HepG2 (cell line): ENCODE data around the gene POFUT2. TPM values are rescaled to one million over a fixed set of nuclear protein-coding genes. Genes with fewer than 3 reads are reported as not detected.

Experiments
- ATAC-seq: fragments of 200-7000 bp; cut with Tn5 transposase; 3 replicates; pipeline ENCODE4 v1.9.1; 2020; ENCODE audit warnings: mild to moderate bottlenecking, moderate library complexity
- BruUV-seq: library from RNA; stranded (reverse); fragments of 400-500 nt; replicated peaks from 2 replicates; lab custom pipeline; 2021; lab: Mats Ljungman, UMichigan
- CTCF ChIA-PET: fragments of 300-600 bp; formaldehyde crosslinking; extraction: SDS; loops from one replicate; lab custom pipeline; 2021; ENCODE audit warnings: low total read pairs, inconsistent platforms, low intra/inter-chr PET ratio; lab: Yijun Ruan, JAX
- POLR2A ChIA-PET: fragments of 350-600 bp; sonication (Branson Sonifier 250); formaldehyde crosslinking; loops from one replicate; lab custom pipeline; 2020; ENCODE audit warnings: antibody characterized with exemption, inconsistent platforms; lab: Yijun Ruan, JAX
- DNase-seq: peaks from one replicate; pipeline ENCODE4 v3.0.0-alpha.2; 2015; ENCODE audit warnings: low spot score
- FAIRE-seq: peaks from 3 replicates; lab custom pipeline; 2011; peaks lifted over from hg19 to GRCh38; lab: Jason Lieb, UNC
- H2AFZ ChIP-seq: one replicate; pipeline ENCODE4 v1.6.1; 2011; ENCODE audit warnings: low read length, inconsistent platforms
- H3K27ac ChIP-seq: fragments of 300-600 bp; 3 replicates; pipeline ENCODE4 v1.8.0; 2011; ENCODE audit warnings: mixed run types, mild to moderate bottlenecking, mixed read lengths, low read length, inconsistent platforms; ENCODE audit not compliant: insufficient read depth; ENCODE audit errors: extremely low read length
- H3K27me3 ChIP-seq, 2 experiments: fragments of 200-600 bp in 1 of 2; 2 replicates in 1 of 2; 3 replicates in 1 of 2; pipeline versions ENCODE4 v1.6.0 to v1.8.0; 2011; ENCODE audit warnings: low read length in 2 of 2, mild to moderate bottlenecking in 2 of 2, moderate library complexity in 2 of 2, inconsistent platforms in 1 of 2; ENCODE audit not compliant: insufficient read depth in 2 of 2, control insufficient read depth in 1 of 2
- H3K36me3 ChIP-seq, 2 experiments: fragments of 200-600 bp in 1 of 2; replicated peaks in 1 of 2; 2 replicates in 1 of 2; 3 replicates in 1 of 2; pipeline versions ENCODE4 v1.5.1 to v1.8.0; 2011; ENCODE audit warnings: low read length in 2 of 2, inconsistent platforms in 1 of 2; ENCODE audit not compliant: insufficient read depth in 2 of 2, control insufficient read depth in 1 of 2
- H3K4me1 ChIP-seq: 2 replicates; pipeline ENCODE4 v1.5.1; 2012; ENCODE audit warnings: low read length, inconsistent platforms; ENCODE audit not compliant: insufficient read depth
- H3K4me2 ChIP-seq: 2 replicates; pipeline ENCODE4 v1.6.0; 2011; ENCODE audit warnings: low read depth, low read length, inconsistent platforms
- H3K4me3 ChIP-seq, 3 experiments: fragments of 200-600 bp in 1 of 3; sonication (generic), shearing (Covaris generic) in 1 of 3; replicated peaks in 1 of 3; 2 replicates each; pipeline ENCODE4 v1.5.1; 2011 to 2016; ENCODE audit warnings: low read length in 3 of 3, inconsistent platforms in 2 of 3, low read depth in 2 of 3, mild to moderate bottlenecking in 2 of 3, control low read depth in 1 of 3, mixed read lengths in 1 of 3; ENCODE audit not compliant: insufficient read depth in 1 of 3
- H3K79me2 ChIP-seq: one replicate; pipeline ENCODE4 v1.6.1; 2011; ENCODE audit warnings: low read length, inconsistent platforms; ENCODE audit not compliant: insufficient read depth
- H3K9ac ChIP-seq: 2 replicates; pipeline ENCODE4 v1.6.0; 2011; ENCODE audit warnings: mild to moderate bottlenecking, low read depth, low read length, inconsistent platforms; ENCODE audit not compliant: insufficient read depth
- H3K9me3 ChIP-seq: 2 replicates; pipeline ENCODE4 v1.5.1; 2012; ENCODE audit warnings: mild to moderate bottlenecking, low read length
- H4K20me1 ChIP-seq: 2 replicates; pipeline ENCODE4 v1.6.0; 2011; ENCODE audit warnings: inconsistent platforms, mild to moderate bottlenecking, low read length, moderate library complexity; ENCODE audit not compliant: insufficient read depth
- ATF7 ChIP-seq, 2 experiments: fragments of 450-650 bp in 1 of 2; sonication (generic) in 1 of 2; formaldehyde crosslinking in 1 of 2; IDR thresholded peaks; 2 replicates each; pipeline versions ENCODE4 v1.4.0 to v1.6.1; 2016 to 2020; ENCODE audit warnings: antibody characterized with exemption in 1 of 2, mild to moderate bottlenecking in 1 of 2, missing genetic modification reagents in 1 of 2
- CEBPB ChIP-seq: IDR thresholded peaks from 2 replicates; pipeline ENCODE4 v1.6.1; 2011; ENCODE audit warnings: low read depth, low read length, improper control_type of control experiment, borderline replicate concordance
- MAX ChIP-seq: IDR thresholded peaks from 2 replicates; pipeline ENCODE4 v1.6.1; 2012; ENCODE audit warnings: inconsistent platforms
- MNT ChIP-seq: fragments of 450-650 bp; IDR thresholded peaks from 2 replicates; pipeline ENCODE4 v1.6.1; 2016
- ZNF629 ChIP-seq: sonication (generic); formaldehyde crosslinking; conservative IDR thresholded peaks from 2 replicates; pipeline ENCODE4 v1.5.0; 2020; ENCODE audit warnings: missing genetic modification reagents
- WGBS: methylation state at CpG from one replicate; pipeline ENCODE4 v1.1.6; 2017; ENCODE audit warnings: low lambda C conversion rate; 5-methylcytosine and 5-hydroxymethylcytosine counted together
- in situ Hi-C: cut with HindIII; loops from 2 replicates; pipeline ENCODE4 v1.10.0; 2017; ENCODE audit warnings: low pct_unique_long_range_greater_than_20kb; ENCODE audit not compliant: extremely low pct_ligation_motif_present
- intact Hi-C: fragments of 100-400 bp; cut with micrococcal nuclease; formaldehyde crosslinking; loops from one replicate; pipeline ENCODE4 v1.10.0; 2022; ENCODE audit not compliant: unreplicated experiment
- polyA plus RNA-seq, 8 experiments: library from polyadenylated mRNA; depleted of rRNA in 3 of 8; stranded (reverse) in 7 of 8; unstranded in 1 of 8; fragments of >200 nt; fragmentation: Illumina TruSeq in 4 of 8; extraction: Trizol in 4 of 8; gene quantifications; 2 replicates each; pipeline versions ENCODE4 v1.2.1 to v1.2.3, GENCODE V29; 2011 to 2016; ENCODE audit warnings: low read depth in 4 of 8, missing spikeins in 1 of 8, mixed read lengths in 1 of 8; ENCODE audit not compliant: insufficient read depth in 1 of 8
- total RNA-seq, 5 experiments: library from RNA; depleted of rRNA; stranded (reverse); fragments of >200 nt; fragmentation: Illumina TruSeq; extraction: Trizol; gene quantifications; 2 replicates each; pipeline ENCODE4 v1.2.3, GENCODE V29; 2016; ENCODE audit warnings: low read depth in 1 of 5

POFUT2 gene
- total and polyA plus RNA-seq, 2 of the 13 experiments (the other 11 are each of a cell fraction or from before 2014, with no cell fraction given) = 22.8 to 24.0 TPM

GRCh38 chr21:45279446-45280177 lies 8.1 kb downstream of the POFUT2 start:
- 91% methylated on average over 22 of the region's 25 CpGs for WGBS

More at GRCh38 chr21:45279446-45280177, 8.1 kb downstream of the POFUT2 start:
- ATAC-seq (no peak), FAIRE-seq (no peak), DNase-seq (no peak)
- ChIA-PET CTCF (no interaction called here), POLR2A (no interaction called here)
- TF ChIP-seq ZNF629 (no peak), ATF7 (IDR thresholded peaks at IDR 0.05) (no peak), ATF7 (CRISPR knock-in tag; IDR thresholded peaks at IDR 0.05) (no peak), MNT (no peak), MAX (no peak), CEBPB (0 out of 2 replicates have a peak, but pooled peaks have one; percentile 42)
- Histone ChIP-seq H3K4me1 (no peaks in the 10 kb centered on the region), H3K4me2 (no peak overlapping the region), H3K36me3 (peaks cover 24 to 78% of the 10 kb centered on the region in 2 experiments; a peak in 4 of 5 replicates), H4K20me1 (no peaks in the 10 kb centered on the region), H3K4me3 (no peak overlapping the region), H2AFZ (no peak overlapping the region), H3K9me3 (no peaks in the 10 kb centered on the region), H3K79me2 (no peaks in the 10 kb centered on the region), H3K27me3 (no peaks in the 10 kb centered on the region), H3K27ac (no peak overlapping the region), H3K9ac (no peak overlapping the region)
- intact Hi-C loops (no loop called here), in situ Hi-C loops (no loop called here)
- no TSS peak for BruUV-seq
